ENCODE measurements around the gene OR2F2.

Gene OR2F2

GRCh38 chr7:143954135-143954534, 19.1 kb downstream of the OR2F2 start:
- H3K27ac ChIP-seq: no peak overlapping the region
- TF ChIP-seq CTCF (IDR thresholded peaks at IDR 0.05): no peak
- TF ChIP-seq ZFX (IDR thresholded peaks at IDR 0.05; ENCODE audit: borderline replicate concordance): no peak

- no peak within 1 kb of the TSS for H3K27ac ChIP-seq
- TF ChIP-seq ZFX (IDR thresholded peaks at IDR 0.05; ENCODE audit: borderline replicate concordance): no peak
- TF ChIP-seq CTCF (IDR thresholded peaks at IDR 0.05): no peak
Observed at GRCh38 chr7:143954544-143954943, 19.5 kb downstream of the OR2F2 start, which contains the start of gene OR2F1. Gene OR2F1 (plus strand): TSS chr7:143954844. CDS start chr7:143959971, 5,127 bp downstream.

- no peak overlapping the region for H3K27ac ChIP-seq
- no peak for TF ChIP-seq ZFX (IDR thresholded peaks at IDR 0.05; ENCODE audit: borderline replicate concordance)
- no peak for TF ChIP-seq CTCF (IDR thresholded peaks at IDR 0.05)
Observed at GRCh38 chr7:143958781-143959180, 23.7 kb downstream of the OR2F2 start.

- H3K27ac ChIP-seq: no peak overlapping the region
- TF ChIP-seq ZFX (IDR thresholded peaks at IDR 0.05; ENCODE audit: borderline replicate concordance): no peak
- TF ChIP-seq CTCF (IDR thresholded peaks at IDR 0.05): no peak
Observed at GRCh38 chr7:143960813-143961610, 26.0 kb downstream of the OR2F2 start.

- TF ChIP-seq CTCF (IDR thresholded peaks at IDR 0.05) (no peak), ZFX (IDR thresholded peaks at IDR 0.05; ENCODE audit: borderline replicate concordance) (no peak)
- no peak overlapping the region for H3K27ac ChIP-seq
Observed at GRCh38 chr7:143965280-143965679, 30.2 kb downstream of the OR2F2 start.

GRCh38 chr7:143967398-143967797, 32.4 kb downstream of the OR2F2 start:
- TF ChIP-seq CTCF (IDR thresholded peaks at IDR 0.05): no peak
- no peak for TF ChIP-seq ZFX (IDR thresholded peaks at IDR 0.05; ENCODE audit: borderline replicate concordance)
- H3K27ac ChIP-seq: peak overlapping the region; percentile 67

GRCh38 chr7:143973870-143974416, 38.9 kb downstream of the OR2F2 start:
- H3K27ac ChIP-seq: peak overlapping the region; percentile 90
- no peak for TF ChIP-seq ZFX (IDR thresholded peaks at IDR 0.05; ENCODE audit: borderline replicate concordance)
- TF ChIP-seq CTCF (IDR thresholded peaks at IDR 0.05): no peak
